Body of pancreas (tissue), 4 donors: ENCODE results near the gene CIAO2B.

ENCODE experiments used
- POLR2A ChIP-seq, 3 donors: fragments of 450-650 bp; IDR thresholded peaks; one replicate each; pipeline ENCODE4 v1.6.1; 2016; ENCODE audit warnings: antibody characterized with exemption in 3 of 3, mild to moderate bottlenecking in 2 of 3
- TF ChIP-seq, protein P1 (sequence below), 7 experiments: fragments of 450-650 bp in 4 of 7; fragments of 200-600 bp in 3 of 7; sonication (generic) in 3 of 7; IDR thresholded peaks; one replicate each; pipeline ENCODE4 v1.5.1; 2016 to 2019; ENCODE audit warnings: antibody characterized with exemption in 7 of 7

GRCh38 chr16:66921729-66922450 is 12.3 kb downstream of the CIAO2B start:
- no peak for TF ChIP-seq POLR2A (IDR thresholded peaks at IDR 0.05)
- TF ChIP-seq, protein P1, sequence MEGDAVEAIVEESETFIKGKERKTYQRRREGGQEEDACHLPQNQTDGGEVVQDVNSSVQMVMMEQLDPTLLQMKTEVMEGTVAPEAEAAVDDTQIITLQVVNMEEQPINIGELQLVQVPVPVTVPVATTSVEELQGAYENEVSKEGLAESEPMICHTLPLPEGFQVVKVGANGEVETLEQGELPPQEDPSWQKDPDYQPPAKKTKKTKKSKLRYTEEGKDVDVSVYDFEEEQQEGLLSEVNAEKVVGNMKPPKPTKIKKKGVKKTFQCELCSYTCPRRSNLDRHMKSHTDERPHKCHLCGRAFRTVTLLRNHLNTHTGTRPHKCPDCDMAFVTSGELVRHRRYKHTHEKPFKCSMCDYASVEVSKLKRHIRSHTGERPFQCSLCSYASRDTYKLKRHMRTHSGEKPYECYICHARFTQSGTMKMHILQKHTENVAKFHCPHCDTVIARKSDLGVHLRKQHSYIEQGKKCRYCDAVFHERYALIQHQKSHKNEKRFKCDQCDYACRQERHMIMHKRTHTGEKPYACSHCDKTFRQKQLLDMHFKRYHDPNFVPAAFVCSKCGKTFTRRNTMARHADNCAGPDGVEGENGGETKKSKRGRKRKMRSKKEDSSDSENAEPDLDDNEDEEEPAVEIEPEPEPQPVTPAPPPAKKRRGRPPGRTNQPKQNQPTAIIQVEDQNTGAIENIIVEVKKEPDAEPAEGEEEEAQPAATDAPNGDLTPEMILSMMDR (IDR thresholded peaks at IDR 0.05): no peak
